Stimulated activated naive CD8-positive, alpha-beta T cell treated with anti-CD3 and anti-CD28 coated beads, Interleukin-15, Interleukin-2, amounts not matched to agents 100 U/mL and 50 U/mL, for 24 hours (primary cell): ENCODE data around the gene DMBX1.

Source experiments
- ATAC-seq: fragments of 150-1000 bp; cut with Tn5 transposase; one replicate; pipeline ENCODE4 v1.10.0; 2021
- DNase-seq: peaks from one replicate; pipeline ENCODE4 v3.0.0; 2021

DMBX1 gene

DNA sequence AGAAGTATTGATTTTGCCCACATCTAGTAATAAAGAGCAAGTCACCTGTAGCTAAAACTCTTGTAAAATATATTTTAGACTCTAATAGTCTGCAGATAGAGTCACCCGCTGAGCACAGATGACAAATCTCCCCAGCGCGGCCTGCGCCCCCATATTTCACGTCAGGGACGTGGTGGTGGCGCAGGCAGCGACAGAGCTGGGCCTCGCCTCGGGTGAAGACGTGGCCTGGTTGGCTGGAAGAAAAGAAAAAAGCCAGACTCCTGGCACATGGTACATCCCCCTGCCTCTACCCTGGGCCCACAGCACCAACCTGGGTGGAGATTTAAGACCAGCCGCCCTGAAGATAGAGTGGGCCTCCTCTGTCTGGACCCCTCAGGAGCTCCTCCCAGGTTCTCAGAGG, 6.0 kb upstream of the DMBX1 start:
- no peak for ATAC-seq
- DNase-seq, result no peak

GRCh38 chr1:46484783-46485490, 4.7 kb upstream of the DMBX1 start:
- ATAC-seq (no peak), DNase-seq (no peak)

DNA sequence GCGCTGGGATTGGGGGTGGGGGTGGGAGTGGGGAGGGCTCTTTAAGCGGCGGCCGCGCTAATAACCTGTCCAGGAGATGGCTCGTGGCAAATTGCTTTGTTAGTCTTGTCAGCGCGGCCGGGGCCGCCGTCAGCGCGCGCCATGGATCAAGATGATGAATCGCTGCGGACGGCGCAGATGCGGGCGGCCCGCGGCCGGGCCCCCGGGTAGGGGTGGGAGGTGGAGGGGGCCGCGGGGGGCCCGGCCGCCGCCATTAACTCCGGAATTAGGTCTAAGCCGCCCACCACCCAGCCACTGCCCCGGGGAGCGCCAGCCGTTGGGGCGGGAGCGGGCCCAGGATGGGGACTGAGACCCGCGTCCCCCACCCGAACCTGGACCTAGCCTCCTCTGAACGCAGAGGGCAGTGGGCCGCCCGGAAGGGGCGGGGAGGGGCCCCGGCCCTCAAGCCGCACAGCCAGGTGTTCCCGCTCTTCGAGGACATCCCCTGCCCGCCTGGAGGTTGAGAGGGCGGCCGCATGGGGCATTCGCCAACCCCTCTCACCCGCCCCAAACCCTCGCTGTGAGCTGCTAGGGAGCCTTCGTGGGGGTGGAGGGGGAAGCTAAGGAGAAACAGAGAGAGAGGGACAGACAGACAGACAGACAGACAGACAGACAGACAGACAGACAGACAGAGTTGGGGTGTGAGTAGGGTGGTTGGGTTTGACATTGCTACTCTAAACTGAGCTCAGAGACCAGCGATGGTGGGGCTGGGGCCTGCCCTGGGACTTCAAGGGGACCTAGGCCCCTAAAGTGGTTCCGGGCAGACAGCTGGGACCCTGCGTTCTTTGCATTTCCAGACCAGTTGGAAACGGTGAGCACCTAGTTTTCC, 3.8 kb upstream of the DMBX1 start:
- no peak for ATAC-seq
- no peak for DNase-seq

DNA sequence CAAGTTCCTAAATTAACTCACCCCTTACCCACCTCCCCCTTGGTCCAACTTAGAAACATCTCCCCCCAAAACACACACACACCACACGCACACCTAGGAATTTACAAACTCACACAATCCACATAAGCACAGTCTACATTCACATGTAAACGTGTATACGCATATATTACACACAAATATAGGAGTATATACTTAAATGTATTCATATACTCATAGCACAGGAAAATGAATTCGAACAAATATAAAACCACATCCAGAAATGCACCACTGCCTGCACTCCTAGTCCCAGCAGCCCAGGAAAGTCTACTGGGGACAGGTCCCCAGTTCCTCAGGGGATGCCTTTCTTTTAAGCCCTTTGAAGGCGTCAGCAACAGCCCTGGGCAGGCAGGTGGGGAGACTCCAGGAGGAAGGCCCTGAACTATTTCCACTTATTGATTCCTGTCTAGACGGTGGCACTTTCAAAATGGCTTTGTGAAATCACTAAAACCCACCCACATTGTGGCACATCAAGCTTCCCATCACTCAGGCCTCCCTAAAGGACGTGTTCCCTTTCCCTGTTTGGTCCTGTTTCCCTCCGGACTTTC, 3.1 kb upstream of the DMBX1 start:
- DNase-seq, result no peak
- no peak for ATAC-seq

GRCh38 chr1:46487818-46488218, 1.8 kb upstream of the DMBX1 start:
- no peak for ATAC-seq
- DNase-seq, result no peak

DNA sequence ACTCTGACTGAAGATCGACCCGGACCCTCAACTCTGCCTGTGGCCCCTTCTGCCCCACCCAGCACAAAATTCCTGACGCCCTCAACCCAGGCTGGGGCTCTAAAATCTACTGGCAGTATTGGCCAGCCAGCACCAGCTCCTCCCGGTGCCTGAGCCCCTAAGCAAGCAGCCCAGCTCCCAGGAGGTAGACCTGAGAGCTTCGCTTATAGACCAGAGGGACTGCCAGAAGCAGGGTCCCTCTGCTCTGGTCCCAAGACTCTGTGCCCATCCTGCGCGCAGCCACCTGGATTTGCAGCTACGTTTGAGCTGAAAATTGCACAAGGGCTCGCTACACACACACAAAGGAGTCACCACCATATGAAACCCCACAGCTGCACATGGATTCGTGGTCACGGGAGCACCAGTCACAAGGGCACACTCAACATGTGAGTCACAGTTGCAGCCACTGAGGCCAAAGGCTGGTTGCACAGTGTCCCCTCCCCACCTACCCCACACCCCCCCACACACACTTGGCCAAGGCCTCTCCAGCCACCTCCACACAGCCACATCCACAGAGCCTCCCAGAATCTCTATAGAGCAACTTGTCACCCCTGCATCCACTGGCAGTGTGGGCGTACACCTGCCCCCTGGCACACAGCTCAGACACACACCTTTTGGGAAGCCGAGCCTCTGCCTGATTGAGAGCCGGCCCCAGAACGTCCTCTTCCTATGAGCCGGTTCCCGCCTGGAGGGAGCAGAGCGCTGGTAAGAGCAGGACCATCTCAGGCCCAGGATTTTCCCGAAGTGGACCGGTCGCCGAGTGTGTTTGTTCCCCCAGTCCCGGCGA, 1.1 kb upstream of the DMBX1 start:
- ATAC-seq, result peak; percentile 13
- DNase-seq, result no peak

GRCh38 chr1:46489169-46489637, 433 bp upstream of the DMBX1 start:
- ATAC-seq (no peak), DNase-seq (peak; percentile 31)

- ATAC-seq, result no peak
- DNase-seq, result no peak
Observed at GRCh38 chr1:46490406-46490655, 695 bp downstream of the DMBX1 start.

DNA sequence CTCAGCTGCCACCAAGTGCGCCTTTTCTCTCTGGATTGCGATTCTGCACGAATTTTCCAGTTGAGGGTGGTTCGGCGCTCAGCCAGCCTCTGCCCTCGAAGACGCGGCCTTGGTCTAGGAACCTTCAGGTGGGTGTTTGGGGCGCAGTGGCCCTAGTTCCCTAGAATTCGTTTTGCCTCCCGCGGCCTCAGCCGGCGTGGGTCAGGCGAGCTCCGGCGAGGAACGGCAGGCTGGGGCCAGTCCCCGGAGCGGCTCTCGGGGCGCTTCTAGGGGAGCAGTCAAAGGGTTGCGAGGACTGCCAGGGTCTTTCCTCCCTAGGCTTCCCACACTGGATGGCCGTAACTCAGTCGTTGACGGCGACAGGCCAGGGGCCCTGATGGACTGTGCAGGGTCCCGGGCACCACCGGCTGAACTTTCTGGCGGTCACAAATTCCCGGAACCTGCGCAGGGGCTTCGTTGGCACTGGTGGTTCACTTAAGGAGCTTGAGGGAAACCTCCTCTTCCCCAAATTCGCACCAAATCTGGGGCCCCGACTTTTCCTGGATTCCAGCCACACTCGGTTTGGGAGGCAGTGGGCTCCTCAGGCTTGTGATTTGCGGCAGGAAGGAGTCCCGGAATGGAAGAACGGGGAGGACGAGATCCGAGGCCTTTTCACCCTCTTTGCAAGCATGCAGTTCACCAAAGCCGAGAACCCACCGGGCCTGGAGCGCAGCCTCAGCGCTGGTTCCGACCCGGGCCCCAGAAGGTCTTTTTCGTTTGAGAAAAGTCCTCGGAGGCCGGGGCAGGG, 1.2 kb downstream of the DMBX1 start:
- no peak for ATAC-seq
- no peak for DNase-seq

- ATAC-seq (no peak), DNase-seq (no peak)
Observed at GRCh38 chr1:46491443-46492268, 2.0 kb downstream of the DMBX1 start.

DNA sequence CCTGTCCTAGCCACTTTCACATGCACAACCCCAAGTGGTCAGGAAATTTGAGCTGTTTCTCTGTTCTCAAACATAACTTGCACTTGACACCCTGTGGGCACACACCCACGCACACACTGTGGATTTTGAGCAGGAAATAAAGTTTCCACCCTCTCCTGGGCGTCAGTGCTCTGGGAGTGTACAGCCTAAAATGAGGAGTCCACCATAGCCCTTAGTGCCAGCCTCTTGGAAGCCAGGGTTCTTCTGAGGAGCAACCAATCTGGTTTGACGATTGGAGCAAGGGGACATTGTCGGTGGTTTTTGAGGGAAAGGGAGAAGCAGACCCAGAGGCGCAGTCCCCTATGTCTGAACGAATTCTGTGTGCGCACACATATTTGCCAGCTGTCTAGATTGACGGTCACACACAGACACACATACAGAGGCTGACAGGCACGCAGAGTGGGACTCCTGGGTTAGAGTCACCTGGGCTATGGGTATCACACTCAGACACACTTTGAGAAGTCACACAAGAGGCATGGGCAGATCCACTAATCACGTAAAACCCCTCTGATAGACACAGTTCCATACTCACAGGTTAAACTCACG, 2.7 kb downstream of the DMBX1 start:
- ATAC-seq (no peak), DNase-seq (no peak)

DNA sequence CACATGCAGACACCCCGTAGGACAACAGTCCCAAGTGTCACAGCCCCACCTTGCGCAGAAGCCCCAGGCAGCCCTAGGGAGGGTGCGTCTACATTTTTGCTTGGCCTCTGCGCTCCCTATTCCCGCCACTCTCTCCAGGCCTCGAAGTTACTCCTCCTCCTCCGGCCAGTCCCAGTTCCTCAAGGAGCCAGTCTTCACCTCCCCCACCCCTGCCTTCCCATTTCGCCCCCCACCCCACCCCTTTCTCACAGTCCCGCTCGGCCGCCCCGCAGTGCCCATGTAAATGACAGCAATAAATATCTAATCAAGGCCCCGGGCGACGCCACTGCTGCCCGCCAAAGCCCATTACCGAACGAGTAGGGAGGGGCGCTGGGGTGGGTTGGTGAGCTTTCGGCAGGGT, 3.2 kb downstream of the DMBX1 start:
- ATAC-seq, result no peak
- no peak for DNase-seq

GRCh38 chr1:46493316-46494032, 3.8 kb downstream of the DMBX1 start:
- no peak for ATAC-seq

GRCh38 chr1:46494910-46495309, 5.3 kb downstream of the DMBX1 start:
- no peak for ATAC-seq

More at GRCh38 chr1:46493316-46494032, 3.8 kb downstream of the DMBX1 start:
- DNase-seq, result no peak

GRCh38 chr1:46495778-46496177, 6.1 kb downstream of the DMBX1 start:
- no peak for ATAC-seq

More at GRCh38 chr1:46494910-46495309, 5.3 kb downstream of the DMBX1 start:
- DNase-seq, result no peak

GRCh38 chr1:46496505-46496904, 6.9 kb downstream of the DMBX1 start:
- no peak for ATAC-seq
- no peak for DNase-seq

More at GRCh38 chr1:46495778-46496177, 6.1 kb downstream of the DMBX1 start:
- DNase-seq, result no peak

- DNase-seq, result no peak
- no peak for ATAC-seq
Observed at GRCh38 chr1:46497020-46497419, 7.4 kb downstream of the DMBX1 start.

GRCh38 chr1:46497665-46498064, 8.0 kb downstream of the DMBX1 start:
- no peak for ATAC-seq
- no peak for DNase-seq

GRCh38 chr1:46501528-46501927, 11.9 kb downstream of the DMBX1 start:
- DNase-seq, result no peak
- no peak for ATAC-seq

- ATAC-seq, result no peak
- no peak for DNase-seq
Observed at GRCh38 chr1:46503421-46503820, 13.8 kb downstream of the DMBX1 start.
